H9 (cell line): ENCODE measurements around the gene SH3RF2. TPM values are rescaled to one million over a fixed set of nuclear protein-coding genes. Genes with fewer than 3 reads are reported as not detected.

Experiments
- DNase-seq: peaks from one replicate; pipeline ENCODE4 v3.0.0-alpha.2; 2017
- H2AFZ ChIP-seq: one replicate; pipeline ENCODE4 v1.6.1; 2013; ENCODE audit warnings: mild to moderate bottlenecking, low read length, control low read depth, moderate library complexity
- H2AK5ac ChIP-seq: 2 replicates; pipeline ENCODE4 v1.6.1; 2013; ENCODE audit warnings: low read length, control low read depth, mixed read lengths; ENCODE audit not compliant: insufficient read length
- H2BK120ac ChIP-seq: one replicate; pipeline ENCODE4 v1.6.1; 2013; ENCODE audit warnings: low read depth, mild to moderate bottlenecking, low read length, control low read depth, inconsistent platforms; ENCODE audit not compliant: poor library complexity, severe bottlenecking
- H2BK12ac ChIP-seq: 2 replicates; pipeline ENCODE4 v1.6.1; 2013; ENCODE audit warnings: low read length, control low read depth, mixed read lengths, low read depth; ENCODE audit not compliant: insufficient read length
- H2BK15ac ChIP-seq: 2 replicates; pipeline ENCODE4 v1.6.1; 2013; ENCODE audit warnings: low read depth, low read length, control low read depth
- H2BK20ac ChIP-seq: one replicate; pipeline ENCODE4 v1.6.1; 2013; ENCODE audit warnings: low read depth, mild to moderate bottlenecking, low read length, control low read depth, inconsistent platforms; ENCODE audit not compliant: poor library complexity, severe bottlenecking
- H2BK5ac ChIP-seq: 2 replicates; pipeline ENCODE4 v1.6.1; 2013; ENCODE audit warnings: low read length, control low read depth, mixed read lengths; ENCODE audit not compliant: insufficient read length
- H3K14ac ChIP-seq: 2 replicates; pipeline ENCODE4 v1.6.1; 2013; ENCODE audit warnings: low read length, control low read depth; ENCODE audit not compliant: insufficient read depth
- H3K18ac ChIP-seq: 2 replicates; pipeline ENCODE4 v1.6.1; 2013; ENCODE audit warnings: low read depth, mild to moderate bottlenecking, mixed read lengths, low read length, control low read depth; ENCODE audit not compliant: insufficient read length
- H3K23ac ChIP-seq: 2 replicates; pipeline ENCODE4 v1.6.1; 2013; ENCODE audit warnings: low read length, control low read depth, mixed read lengths, low read depth; ENCODE audit not compliant: insufficient read length
- H3K23me2 ChIP-seq: 2 replicates; pipeline ENCODE4 v1.6.1; 2013; ENCODE audit warnings: low read depth, mild to moderate bottlenecking, mixed read lengths, low read length, control low read depth; ENCODE audit not compliant: insufficient read length, poor library complexity, severe bottlenecking
- H3K27ac ChIP-seq: 2 replicates; pipeline ENCODE4 v1.5.1; 2013; ENCODE audit warnings: low read length, control low read depth, mixed read lengths, low read depth; ENCODE audit not compliant: insufficient read length
- H3K27me3 ChIP-seq: 2 replicates; pipeline ENCODE4 v1.6.1; 2013; ENCODE audit warnings: low read length, control low read depth, inconsistent platforms; ENCODE audit not compliant: insufficient read depth
- H3K4ac ChIP-seq: 2 replicates; pipeline ENCODE4 v1.6.1; 2013; ENCODE audit warnings: low read depth, mild to moderate bottlenecking, control low read depth, inconsistent platforms, low read length, moderate library complexity
- H3K4me1 ChIP-seq: 2 replicates; pipeline ENCODE4 v1.6.1; 2013; ENCODE audit warnings: low read length, control low read depth, inconsistent platforms; ENCODE audit not compliant: insufficient read depth
- H3K4me2 ChIP-seq: 2 replicates; pipeline ENCODE4 v1.6.1; 2013; ENCODE audit warnings: low read length, control low read depth, mixed read lengths; ENCODE audit not compliant: insufficient read length, insufficient read depth
- H3K56ac ChIP-seq: 2 replicates; pipeline ENCODE4 v1.6.1; 2013; ENCODE audit warnings: low read depth, mild to moderate bottlenecking, mixed read lengths, low read length, control low read depth; ENCODE audit not compliant: insufficient read length
- H3K79me1 ChIP-seq: 2 replicates; pipeline ENCODE4 v1.6.1; 2013; ENCODE audit warnings: low read depth, mild to moderate bottlenecking, moderate library complexity, low read length, control low read depth, inconsistent platforms; ENCODE audit not compliant: insufficient read depth, poor library complexity, severe bottlenecking
- H3K79me2 ChIP-seq: 2 replicates; pipeline ENCODE4 v1.6.1; 2013; ENCODE audit warnings: low read length, control low read depth, inconsistent platforms; ENCODE audit not compliant: insufficient read depth
- H3K9ac ChIP-seq: 2 replicates; pipeline ENCODE4 v1.6.1; 2013; ENCODE audit warnings: low read length, control low read depth, mixed read lengths; ENCODE audit not compliant: insufficient read length; ENCODE audit errors: extremely low read depth
- H3K9me3 ChIP-seq: one replicate; pipeline ENCODE4 v1.6.1; 2013; ENCODE audit warnings: low read depth, low read length, inconsistent platforms; ENCODE audit not compliant: control insufficient read depth
- H3T11ph ChIP-seq: one replicate; pipeline ENCODE4 v1.6.1; 2013; ENCODE audit warnings: mild to moderate bottlenecking, low read length, control low read depth, inconsistent platforms
- H4K20me1 ChIP-seq: one replicate; pipeline ENCODE4 v1.6.1; 2013; ENCODE audit not compliant: control insufficient read depth, insufficient read length, insufficient read depth
- H4K5ac ChIP-seq: 2 replicates; pipeline ENCODE4 v1.6.1; 2013; ENCODE audit warnings: low read depth, mild to moderate bottlenecking, mixed read lengths, low read length, control low read depth; ENCODE audit not compliant: insufficient read length
- H4K8ac ChIP-seq: replicated peaks from 2 replicates; pipeline ENCODE4 v1.6.1; 2013; ENCODE audit warnings: low read length, control low read depth, mixed read lengths, low read depth; ENCODE audit not compliant: insufficient read length
- H4K91ac ChIP-seq: 2 replicates; pipeline ENCODE4 v1.6.1; 2013; ENCODE audit warnings: low read depth, mild to moderate bottlenecking, moderate library complexity, mixed read lengths, low read length, control low read depth; ENCODE audit not compliant: insufficient read length
- H3K27ac Mint-ChIP-seq, 3 experiments: 2 replicates in 2 of 3; 3 replicates in 1 of 3; pipeline ENCODE4 v1.8.0; 2020 to 2021; ENCODE audit warnings: mixed read lengths in 3 of 3, mild to moderate bottlenecking in 1 of 3, moderate library complexity in 1 of 3
- H3K27me3 Mint-ChIP-seq: 2 replicates; pipeline ENCODE4 v1.8.0; 2021; ENCODE audit warnings: low read depth, mild to moderate bottlenecking, moderate library complexity, mixed read lengths
- H3K36me3 Mint-ChIP-seq, 3 experiments: 2 replicates in 2 of 3; 3 replicates in 1 of 3; pipeline ENCODE4 v1.8.0; 2020 to 2021; ENCODE audit warnings: low read depth in 3 of 3, mixed read lengths in 3 of 3; ENCODE audit not compliant: insufficient read depth in 1 of 3
- H3K4me1 Mint-ChIP-seq, 2 experiments: 2 replicates each; pipeline ENCODE4 v1.8.0; 2020; ENCODE audit warnings: mixed read lengths in 2 of 2
- H3K4me3 Mint-ChIP-seq, 2 experiments: 2 replicates in 1 of 2; 3 replicates in 1 of 2; pipeline ENCODE4 v1.8.0; 2020 to 2021; ENCODE audit warnings: mild to moderate bottlenecking in 2 of 2, mixed read lengths in 2 of 2, moderate library complexity in 1 of 2
- H3K9me3 Mint-ChIP-seq, 2 experiments: 2 replicates in 1 of 2; 3 replicates in 1 of 2; pipeline ENCODE4 v1.8.0; 2020; ENCODE audit warnings: mild to moderate bottlenecking in 2 of 2, mixed read lengths in 2 of 2, moderate library complexity in 1 of 2
- CTCF ChIP-seq: fragments of 200-600 bp; sonication (generic); conservative IDR thresholded peaks from 3 replicates; pipeline ENCODE4 v1.8.0; 2021; ENCODE audit warnings: antibody characterized with exemption, mild to moderate bottlenecking
- WGBS: extraction: QIAGEN DNeasy Blood & Tissue Kit; methylation state at CpG from one replicate; pipeline ENCODE4 v1.1.7; 2013; ENCODE audit warnings: missing lambda C conversion rate, low lambda C conversion rate, mixed read lengths; ENCODE audit not compliant: insufficient read length; ENCODE audit errors: extremely low coverage; 5-methylcytosine and 5-hydroxymethylcytosine counted together
- total RNA-seq: library from RNA; stranded (reverse); gene quantifications from 2 replicates; pipeline ENCODE4 v1.2.1, GENCODE V29; 2021

The SH3RF2 gene
- total RNA-seq, 1 experiment from 2014 or later, result 0.66 TPM

GRCh38 chr5:146055432-146055831 lies 119.1 kb downstream of the SH3RF2 start:
- H3K79me2 ChIP-seq, result no peaks in the 10 kb centered on the region
- no peak overlapping the region for H3K4me2 ChIP-seq
- TF ChIP-seq CTCF, result no peak
- H2BK5ac ChIP-seq, result no peak overlapping the region
- no peak overlapping the region for H2AFZ ChIP-seq
- no peak overlapping the region for H3K18ac ChIP-seq
- peaks cover 5% of the 10 kb centered on the region; the same call in 1 of the 2 replicates for H3K27me3 Mint-ChIP-seq
- H3T11ph ChIP-seq, result no peak overlapping the region
- no peaks in the 10 kb centered on the region for H3K23me2 ChIP-seq
- H3K4ac ChIP-seq, result no peak overlapping the region
- H3K27ac ChIP-seq, result no peak overlapping the region
- H3K23ac ChIP-seq, result no peak overlapping the region
- H4K91ac ChIP-seq, result no peak overlapping the region
- H2AK5ac ChIP-seq, result no peak overlapping the region
- H4K8ac ChIP-seq, result no peak overlapping the region
- no peak overlapping the region for H3K14ac ChIP-seq
- no CpG with 5 or more reads among the region's 2 CpGs for WGBS
- no peak for DNase-seq
- H4K5ac ChIP-seq, result no peak overlapping the region
- no peaks in the 10 kb centered on the region for H3K27me3 ChIP-seq
- no peaks in the 10 kb centered on the region for H3K79me1 ChIP-seq
- H3K4me1 ChIP-seq, result no peaks in the 10 kb centered on the region
- H3K4me1 Mint-ChIP-seq, result peaks cover 3 to 8% of the 10 kb centered on the region in 2 experiments; a peak in 2 of 4 replicates
- no peak overlapping the region for H2BK120ac ChIP-seq
- H2BK12ac ChIP-seq, result no peak overlapping the region
- no peak overlapping the region for H2BK15ac ChIP-seq
- H3K9me3 Mint-ChIP-seq, result no peaks in the 10 kb centered on the region; a peak in 1 of 5 replicates
- H3K9me3 ChIP-seq, result no peaks in the 10 kb centered on the region
- H3K36me3 Mint-ChIP-seq, result no peaks in the 10 kb centered on the region
- H3K56ac ChIP-seq, result no peak overlapping the region
- H3K4me3 Mint-ChIP-seq, result no peak overlapping the region
- H4K20me1 ChIP-seq, result no peaks in the 10 kb centered on the region
- no peak overlapping the region for H3K27ac Mint-ChIP-seq
- no peak overlapping the region for H2BK20ac ChIP-seq
- H3K9ac ChIP-seq, result no peak overlapping the region
